ENCODE results near the gene KCNV2. TPM values are rescaled to one million over a fixed set of nuclear protein-coding genes. Genes with fewer than 3 reads are reported as not detected.

KCNV2 gene
- total and polyA plus RNA-seq, 2 donors (not counting 1 experiment from before 2014, with no cell fraction given), result not detected

- H3K36me3 ChIP-seq (replicated peaks in 1 of 2; ENCODE audit: control extremely low read depth in 1 of 2, control insufficient read depth in 1 of 2, extremely low read depth in 1 of 2, insufficient read depth in 2 of 2, low read length in 1 of 2), result no peaks in the 10 kb centered on the region
- no peaks in the 10 kb centered on the region for H3K9me3 ChIP-seq (ENCODE audit: control extremely low read depth in 1 of 3, control insufficient read depth in 2 of 3, insufficient read depth in 1 of 3, low read length in 2 of 3)
- WGBS (ENCODE audit: insufficient coverage), result no CpG with 5 or more reads among the region's 4 CpGs
- no peak for DNase-seq
- TF ChIP-seq CTCF (IDR thresholded peaks at IDR 0.05) (no peak), EZH2 (IDR thresholded peaks at IDR 0.05; ENCODE audit: borderline replicate concordance, insufficient read depth, low read depth, low read length, poor library complexity, severe bottlenecking) (no peak)
- Mint-ChIP-seq H3K4me3 (no peak overlapping the region), H3K27me3 (no peaks in the 10 kb centered on the region), H3K4me1 (peaks cover 2% of the 10 kb centered on the region), H3K9me3 (ENCODE audit: insufficient read depth) (no peaks in the 10 kb centered on the region), H3K27ac (no peak overlapping the region)
- H3K9ac ChIP-seq (ENCODE audit: low read length), result no peak overlapping the region
- ATAC-seq (ENCODE audit: low read depth), result no peak
- ChIA-PET POLR2A (no interaction called here), CTCF (no interaction called here)
- H3K4me2 ChIP-seq (replicated peaks; ENCODE audit: low read depth, low read length, poor library complexity, severe bottlenecking), result no peak overlapping the region
- no peak overlapping the region for H2AFZ ChIP-seq (ENCODE audit: insufficient read depth, low read depth, low read length, poor library complexity, severe bottlenecking)
- no peaks in the 10 kb centered on the region for H3K27me3 ChIP-seq (replicated peaks in 1 of 4; ENCODE audit: control extremely low read depth in 1 of 4, control insufficient read depth in 3 of 4, insufficient read depth in 4 of 4, low read length in 3 of 4)
- H4K20me1 ChIP-seq (ENCODE audit: control insufficient read depth, insufficient read depth, low read length, poor library complexity, severe bottlenecking), result no peaks in the 10 kb centered on the region
- no peaks in the 10 kb centered on the region for H3K4me1 ChIP-seq (ENCODE audit: control insufficient read depth in 2 of 2, insufficient read depth in 2 of 2, low read length in 2 of 2)
- no peak overlapping the region for H3K4me3 ChIP-seq (ENCODE audit: control extremely low read depth in 1 of 5, extremely low read depth in 1 of 5, insufficient read depth in 1 of 5, low read depth in 2 of 5, low read length in 4 of 5)
- H3K27ac ChIP-seq (ENCODE audit: low read length in 2 of 2), result no peak overlapping the region
- intact Hi-C loops (cut with micrococcal nuclease), result no loop called here
- no peaks in the 10 kb centered on the region for H3K79me2 ChIP-seq (ENCODE audit: control insufficient read depth, insufficient read depth, low read length)
Measured at GRCh38 chr9:2764353-2764752, 47.0 kb downstream of the KCNV2 start.

DNA sequence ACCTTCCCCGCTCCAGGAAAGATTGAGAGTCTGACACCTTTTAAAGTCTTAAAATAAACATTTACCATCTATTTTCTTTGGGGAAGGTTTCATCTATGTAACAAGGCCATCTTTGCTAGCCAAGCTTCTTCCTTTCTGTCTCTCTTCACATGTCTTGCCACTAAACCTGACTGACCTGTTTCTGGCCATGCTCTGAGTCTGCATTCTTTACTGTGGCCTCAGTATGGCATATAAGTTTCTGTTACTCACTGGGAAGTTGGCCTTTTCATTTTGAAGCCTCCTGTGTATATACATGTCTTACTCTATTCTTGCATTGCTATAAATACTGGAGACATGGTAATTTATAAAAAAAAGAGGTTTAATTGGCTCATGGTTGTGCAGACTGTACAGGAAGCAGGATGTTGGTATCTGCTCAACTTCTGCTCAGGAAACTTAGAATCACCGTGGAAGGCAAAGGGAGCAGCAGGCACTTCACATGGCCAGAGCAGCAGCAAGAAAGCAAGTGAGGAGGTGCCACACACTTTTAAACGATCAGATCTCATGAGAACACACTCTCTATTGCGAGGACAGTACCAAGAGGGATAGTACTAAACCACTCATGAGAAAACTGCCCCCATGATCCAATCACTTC, 48.1 kb downstream of the KCNV2 start:
- Histone ChIP-seq H3K27ac (ENCODE audit: low read length in 2 of 2) (no peak overlapping the region), H3K36me3 (replicated peaks in 1 of 2; ENCODE audit: control extremely low read depth in 1 of 2, control insufficient read depth in 1 of 2, extremely low read depth in 1 of 2, insufficient read depth in 2 of 2, low read length in 1 of 2) (no peaks in the 10 kb centered on the region), H4K20me1 (ENCODE audit: control insufficient read depth, insufficient read depth, low read length, poor library complexity, severe bottlenecking) (no peaks in the 10 kb centered on the region), H3K4me3 (ENCODE audit: control extremely low read depth in 1 of 5, extremely low read depth in 1 of 5, insufficient read depth in 1 of 5, low read depth in 2 of 5, low read length in 4 of 5) (no peak overlapping the region), H2AFZ (ENCODE audit: insufficient read depth, low read depth, low read length, poor library complexity, severe bottlenecking) (no peak overlapping the region), H3K4me2 (replicated peaks; ENCODE audit: low read depth, low read length, poor library complexity, severe bottlenecking) (no peak overlapping the region), H3K4me1 (ENCODE audit: control insufficient read depth in 2 of 2, insufficient read depth in 2 of 2, low read length in 2 of 2) (no peaks in the 10 kb centered on the region), H3K9ac (ENCODE audit: low read length) (no peak overlapping the region), H3K9me3 (ENCODE audit: control extremely low read depth in 1 of 3, control insufficient read depth in 2 of 3, insufficient read depth in 1 of 3, low read length in 2 of 3) (no peaks in the 10 kb centered on the region), H3K79me2 (ENCODE audit: control insufficient read depth, insufficient read depth, low read length) (no peaks in the 10 kb centered on the region), H3K27me3 (replicated peaks in 1 of 4; ENCODE audit: control extremely low read depth in 1 of 4, control insufficient read depth in 3 of 4, insufficient read depth in 4 of 4, low read length in 3 of 4) (no peaks in the 10 kb centered on the region)
- DNase-seq (no peak), ATAC-seq (ENCODE audit: low read depth) (no peak)
- Mint-ChIP-seq H3K27me3 (no peaks in the 10 kb centered on the region), H3K4me1 (peaks cover 2% of the 10 kb centered on the region), H3K9me3 (ENCODE audit: insufficient read depth) (no peaks in the 10 kb centered on the region), H3K4me3 (no peak overlapping the region), H3K27ac (no peak overlapping the region)
- 8% methylated on average over 2 of the region's 4 CpGs for WGBS (ENCODE audit: insufficient coverage)
- POLR2A ChIA-PET, result no interaction called here
- TF ChIP-seq CTCF (IDR thresholded peaks at IDR 0.05) (no peak), EZH2 (IDR thresholded peaks at IDR 0.05; ENCODE audit: borderline replicate concordance, insufficient read depth, low read depth, low read length, poor library complexity, severe bottlenecking) (no peak)
- intact Hi-C loops (cut with micrococcal nuclease), result no loop called here
- CTCF ChIA-PET, result no interaction called here

All from B cell (primary cell).